Heart left ventricle (tissue), 16 donors: ENCODE results near the gene DMBT1. TPM values are rescaled to one million over a fixed set of nuclear protein-coding genes. Genes with fewer than 3 reads are reported as not detected.

Experiments
- ATAC-seq, 4 donors: fragments of 200-7000 bp; cut with Tn5 transposase; one replicate each; pipeline ENCODE4 v1.9.1; 2020 to 2022; ENCODE audit warnings: moderate library complexity in 4 of 4, mild to moderate bottlenecking in 3 of 4, moderate number of reproducible peaks in 1 of 4
- DNase-seq, 5 donors: peaks; one replicate each; pipeline ENCODE4 v3.0.0-alpha.2; 2020
- H3K27ac ChIP-seq, 12 donors: fragments of 200-600 bp; sonication (generic) in 4 of 12; one replicate each; pipeline versions ENCODE4 v1.5.0 to v1.8.0; 2016 to 2022; ENCODE audit warnings: mild to moderate bottlenecking in 2 of 12
- H3K27me3 ChIP-seq, 9 donors: fragments of 200-600 bp; sonication (generic) in 2 of 9; one replicate each; pipeline versions ENCODE4 v1.5.1 to v1.8.0; 2016 to 2022; ENCODE audit warnings: mild to moderate bottlenecking in 3 of 9
- H3K36me3 ChIP-seq, 9 donors: fragments of 200-600 bp; sonication (generic) in 2 of 9; one replicate each; pipeline versions ENCODE4 v1.5.0 to v1.8.0; 2018 to 2022; ENCODE audit warnings: mild to moderate bottlenecking in 2 of 9
- H3K4me1 ChIP-seq, 12 donors: fragments of 200-600 bp; sonication (generic) in 4 of 12; one replicate each; pipeline versions ENCODE4 v1.5.0 to v1.8.0; 2016 to 2022; ENCODE audit warnings: mild to moderate bottlenecking in 3 of 12
- H3K4me3 ChIP-seq, 12 donors: fragments of 200-600 bp; sonication (generic) in 4 of 12; one replicate each; pipeline versions ENCODE4 v1.5.0 to v1.8.0; 2017 to 2022; ENCODE audit warnings: mild to moderate bottlenecking in 9 of 12, moderate library complexity in 4 of 12
- H3K9me3 ChIP-seq, 12 donors: fragments of 200-600 bp; sonication (generic) in 4 of 12; one replicate each; pipeline versions ENCODE4 v1.5.0 to v1.8.0; 2016 to 2022; ENCODE audit warnings: mild to moderate bottlenecking in 1 of 12
- POLR2A ChIP-seq, 2 donors: fragments of 450-650 bp; IDR thresholded peaks; one replicate each; pipeline ENCODE4 v1.6.1; 2017; ENCODE audit warnings: antibody characterized with exemption in 2 of 2, mild to moderate bottlenecking in 2 of 2, moderate library complexity in 2 of 2
- WGBS, 4 donors: extraction: QIAGEN DNeasy Blood & Tissue Kit in 2 of 4; methylation state at CpG; one replicate each; pipeline versions ENCODE4 v1.1.5 to v1.1.7; 2013 to 2018; 5-methylcytosine and 5-hydroxymethylcytosine counted together
- intact Hi-C, 10 donors: fragments of 100-400 bp; cut with DNase I; formaldehyde crosslinking; loops; one replicate each; pipeline versions ENCODE4 v1.11.1 to v1.14.2; 2022
- polyA plus RNA-seq, 2 donors: library from polyadenylated mRNA; stranded (reverse); fragments of 200-250 nt; gene quantifications; one replicate each; pipeline ENCODE4 v1.2.3, GENCODE V29; 2013
- total RNA-seq, 9 donors: library from RNA; depleted of rRNA in 2 of 9; stranded (reverse); fragments of >200 nt in 2 of 9; fragmentation: NEBNext Ultra II Directional in 3 of 9; extraction: Animal tissue kit (Norgen Biotek cat#: 25700) in 3 of 9; gene quantifications; one replicate each; pipeline versions ENCODE4 v1.1.0 to v1.2.4, GENCODE V29; 2016 to 2023
- TF ChIP-seq, protein P1 (sequence below), 12 donors: fragments of 200-600 bp; sonication (generic) in 4 of 12; IDR thresholded peaks; one replicate each; pipeline versions ENCODE4 v1.5.0 to v1.8.0; 2018 to 2022; ENCODE audit warnings: antibody characterized with exemption in 12 of 12, mild to moderate bottlenecking in 5 of 12
- donor health status: ischemic (EF 13 %, LVEDD 7.1; RV severe dilation, severe dysfunction).
- donor health status: healthy with polysubstance abuse.
- donor health status: DM: no; HTN: yes; CAD: no.
- donor health status: DM: no; HTN: no; CAD: no.
- donor health status: ischemic (EF 25% LVEDD 6.9; RV normal size, moderate dysfunction).
- donor health status: ischemic (EF 25% LVEDD 5.7; RV mildly dilated, moderate dysfunction).
- donor health status: healthy.
- donor health status: DM: yes; HTN: yes; CAD: no.
- donor health status: ischemic (EF 35%, LVEDD 5.7; RV mildly dilated, moderate dysfunction).
- donor health status: nonischemic (EF 11% LVEDD 7.7; RV severe dilation, severe dysfunction).
- donor health status: DM: yes; HTN: yes; CAD: no.
- donor health status: PGD.
- donor health status: ischemic (EF 29% LVEDD 5.4; RV normal size, mild dysfunction).
- donor health status: nonischemic (EF 23%, LVEDD 6.1; RV moderate dilation, normal function).

The DMBT1 gene
- total and polyA plus RNA-seq, 11 donors, result 0.04 to 0.49 (median 0.10) TPM; not detected in 5

- H3K36me3 ChIP-seq, result no peaks in the 10 kb centered on the region
- DNase-seq (no peak), ATAC-seq (no peak)
- H3K9me3 ChIP-seq, result no peaks in the 10 kb centered on the region
- no peaks in the 10 kb centered on the region for H3K27me3 ChIP-seq
- no peak overlapping the region for H3K4me3 ChIP-seq
- no peaks in the 10 kb centered on the region for H3K4me1 ChIP-seq
- intact Hi-C loops, result no loop called here
- 67 to 76% (median 70%) methylated on average over 6 of the region's 6 CpGs for WGBS, 4 donors
- TF ChIP-seq POLR2A (IDR thresholded peaks at IDR 0.05), result no peak
- TF ChIP-seq, protein P1, sequence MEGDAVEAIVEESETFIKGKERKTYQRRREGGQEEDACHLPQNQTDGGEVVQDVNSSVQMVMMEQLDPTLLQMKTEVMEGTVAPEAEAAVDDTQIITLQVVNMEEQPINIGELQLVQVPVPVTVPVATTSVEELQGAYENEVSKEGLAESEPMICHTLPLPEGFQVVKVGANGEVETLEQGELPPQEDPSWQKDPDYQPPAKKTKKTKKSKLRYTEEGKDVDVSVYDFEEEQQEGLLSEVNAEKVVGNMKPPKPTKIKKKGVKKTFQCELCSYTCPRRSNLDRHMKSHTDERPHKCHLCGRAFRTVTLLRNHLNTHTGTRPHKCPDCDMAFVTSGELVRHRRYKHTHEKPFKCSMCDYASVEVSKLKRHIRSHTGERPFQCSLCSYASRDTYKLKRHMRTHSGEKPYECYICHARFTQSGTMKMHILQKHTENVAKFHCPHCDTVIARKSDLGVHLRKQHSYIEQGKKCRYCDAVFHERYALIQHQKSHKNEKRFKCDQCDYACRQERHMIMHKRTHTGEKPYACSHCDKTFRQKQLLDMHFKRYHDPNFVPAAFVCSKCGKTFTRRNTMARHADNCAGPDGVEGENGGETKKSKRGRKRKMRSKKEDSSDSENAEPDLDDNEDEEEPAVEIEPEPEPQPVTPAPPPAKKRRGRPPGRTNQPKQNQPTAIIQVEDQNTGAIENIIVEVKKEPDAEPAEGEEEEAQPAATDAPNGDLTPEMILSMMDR (IDR thresholded peaks at IDR 0.05), result no peak
- no peak overlapping the region for H3K27ac ChIP-seq
These were observed 101.7 kb downstream of the DMBT1 start for GRCh38 chr10:122662231-122662630.

DNA sequence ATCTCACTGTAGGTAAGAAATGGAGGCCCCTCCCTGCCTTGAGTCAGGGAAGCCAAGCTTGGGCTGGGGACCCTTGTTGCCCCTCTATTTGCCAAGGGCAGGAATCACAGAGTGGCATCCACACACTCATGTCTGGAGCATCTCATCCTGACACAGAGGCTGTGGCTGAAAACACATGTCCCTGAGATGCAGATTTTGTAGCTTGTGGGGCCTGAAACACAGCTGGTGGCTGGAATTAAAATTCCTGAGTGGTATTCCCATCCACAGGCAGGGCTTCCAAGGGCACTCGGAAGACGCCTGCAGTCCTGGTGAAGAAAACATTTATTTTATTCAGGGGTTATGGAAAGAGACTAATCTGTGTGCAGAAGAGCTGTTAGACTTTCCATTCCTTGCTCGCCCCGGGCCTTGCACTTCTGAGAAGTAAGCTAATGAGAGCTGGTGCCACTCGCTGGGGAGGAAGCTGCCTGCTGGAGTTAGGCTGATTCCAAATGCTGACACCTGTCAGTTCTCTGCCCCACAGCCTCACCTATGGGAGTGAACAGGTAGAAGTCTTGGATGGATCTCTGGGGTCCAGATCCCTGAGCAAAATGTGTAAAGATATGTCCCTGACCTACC lies 103.1 kb downstream of the DMBT1 start:
- intact Hi-C loops, result no loop called here
- Histone ChIP-seq H3K4me3 (no peak overlapping the region), H3K36me3 (no peaks in the 10 kb centered on the region), H3K4me1 (no peaks in the 10 kb centered on the region), H3K27me3 (no peaks in the 10 kb centered on the region), H3K27ac (no peak overlapping the region), H3K9me3 (no peaks in the 10 kb centered on the region)
- ATAC-seq (no peak), DNase-seq (no peak)
- TF ChIP-seq, protein P1 (IDR thresholded peaks at IDR 0.05), result no peak
- TF ChIP-seq POLR2A (IDR thresholded peaks at IDR 0.05), result no peak
- 82 to 92% (median 92%) methylated on average over 5 of the region's 5 CpGs for WGBS, 4 donors

DNA sequence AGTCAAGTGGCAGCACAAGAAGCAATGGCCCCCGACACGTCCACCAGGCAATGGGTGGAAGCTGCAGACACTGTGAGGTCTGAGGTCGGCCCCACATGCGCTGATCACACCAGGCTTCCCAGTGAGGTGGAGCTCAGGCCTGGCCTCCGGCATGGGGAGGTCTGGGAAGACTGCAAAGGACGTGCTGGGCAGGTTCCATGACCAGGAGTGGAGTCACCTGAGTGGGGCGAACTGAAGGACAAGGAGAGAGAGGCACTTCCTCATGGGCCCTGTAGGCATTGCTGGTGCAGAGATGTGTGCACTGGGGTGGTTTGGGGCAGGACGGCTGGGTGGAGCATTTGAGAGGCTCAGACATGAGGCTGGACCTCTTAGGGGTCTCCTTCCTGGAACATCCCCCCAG lies 103.9 kb downstream of the DMBT1 start:
- Histone ChIP-seq H3K4me1 (peaks cover 0 to 6% (median 0%) of the 10 kb centered on the region in 12 donors), H3K36me3 (no peaks in the 10 kb centered on the region), H3K27me3 (no peaks in the 10 kb centered on the region), H3K27ac (no peak overlapping the region), H3K9me3 (no peaks in the 10 kb centered on the region), H3K4me3 (no peak overlapping the region)
- ATAC-seq (peak in 1 of 4 donors; percentile 11), DNase-seq (no peak)
- 88 to 91% (median 91%) methylated on average over 8 of the region's 8 CpGs for WGBS, 4 donors
- intact Hi-C loops, result no loop called here
- TF ChIP-seq, protein P1 (IDR thresholded peaks at IDR 0.05), result no peak

GRCh38 chr10:122665329-122665860 lies 104.8 kb downstream of the DMBT1 start:
- DNase-seq (no peak), ATAC-seq (no peak)
- intact Hi-C loops, result no loop called here
- Histone ChIP-seq H3K4me1 (peaks cover 0 to 6% (median 0%) of the 10 kb centered on the region in 12 donors), H3K27me3 (no peaks in the 10 kb centered on the region), H3K4me3 (no peak overlapping the region), H3K27ac (no peak overlapping the region), H3K9me3 (no peaks in the 10 kb centered on the region), H3K36me3 (no peaks in the 10 kb centered on the region)
- 73 to 86% (median 83%) methylated on average over 7 of the region's 7 CpGs for WGBS, 4 donors
- TF ChIP-seq, protein P1 (IDR thresholded peaks at IDR 0.05), result no peak
- no peak for TF ChIP-seq POLR2A (IDR thresholded peaks at IDR 0.05)
